GM12891 (cell line): ENCODE measurements around the gene ARHGEF19.

Experiments used
- DNase-seq: peaks from one replicate; pipeline ENCODE4 v3.0.0; 2011; ENCODE audit warnings: low spot score; ENCODE audit not compliant: insufficient read length
- FAIRE-seq: peaks from 2 replicates; lab custom pipeline; 2011; peaks lifted over from hg19 to GRCh38; lab: Jason Lieb, UNC
- PAX5 ChIP-seq: IDR thresholded peaks from 2 replicates; pipeline ENCODE4 v1.6.1; 2011; ENCODE audit warnings: low read length, moderate library complexity, mild to moderate bottlenecking; ENCODE audit not compliant: insufficient read depth, severe bottlenecking
- POLR2A ChIP-seq: IDR thresholded peaks from 2 replicates; pipeline ENCODE4 v1.6.1; 2011; ENCODE audit warnings: low read depth, low read length, control low read depth
- POLR2AphosphoS5 ChIP-seq: IDR thresholded peaks from 2 replicates; pipeline ENCODE4 v1.6.1; 2011; ENCODE audit warnings: low read depth, low read length, control low read depth
- POU2F2 ChIP-seq: IDR thresholded peaks from 2 replicates; pipeline ENCODE4 v1.6.1; 2011; ENCODE audit warnings: low read depth, mild to moderate bottlenecking, control low read depth, low read length, moderate library complexity
- SPI1 ChIP-seq: IDR thresholded peaks from 2 replicates; pipeline ENCODE4 v1.6.1; 2011; ENCODE audit warnings: low read depth, low read length, control low read depth
- TAF1 ChIP-seq: IDR thresholded peaks from 2 replicates; pipeline ENCODE4 v1.6.1; 2011; ENCODE audit warnings: low read depth, low read length, control low read depth

Gene ARHGEF19

DNA sequence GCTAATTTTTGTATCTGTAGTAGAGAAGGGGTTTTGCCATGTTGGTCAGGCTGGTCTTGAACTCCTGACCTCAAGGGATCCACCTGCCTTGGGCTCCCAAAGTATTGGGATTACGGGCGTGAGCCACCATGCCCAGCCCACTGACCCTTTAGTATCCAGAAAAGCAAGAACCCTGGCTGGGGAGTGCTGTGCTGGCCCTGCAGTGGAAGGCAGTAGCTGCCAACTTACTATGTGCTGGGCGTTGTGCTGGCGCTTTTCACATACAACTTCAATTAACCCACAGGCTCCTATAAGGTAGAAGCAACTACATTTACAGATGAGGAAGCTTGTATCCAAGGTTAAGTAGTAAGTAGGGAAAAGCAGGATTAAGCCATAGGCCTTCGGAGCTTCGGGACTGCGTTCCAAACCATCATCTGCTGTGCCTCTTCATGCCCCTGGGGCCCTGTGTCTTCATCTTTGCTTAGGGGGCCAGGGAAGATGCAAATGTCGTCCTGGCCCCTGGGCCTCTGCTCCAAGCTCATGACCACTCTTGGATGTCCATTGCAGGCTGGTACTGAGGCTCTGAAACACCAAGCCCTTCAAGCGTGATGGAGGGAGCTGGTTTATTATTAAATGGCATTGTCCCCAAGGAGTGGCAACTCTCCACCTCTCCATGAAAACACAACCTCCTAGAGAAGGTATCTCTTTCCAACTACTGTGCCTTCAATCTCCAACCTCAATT lies 33.2 kb upstream of the ARHGEF19 start:
- TF ChIP-seq POLR2AphosphoS5: no peak
- no peak for TF ChIP-seq POLR2A
- no peak for TF ChIP-seq SPI1
- TF ChIP-seq TAF1: no peak
- TF ChIP-seq PAX5: no peak
- no peak for TF ChIP-seq POU2F2
- FAIRE-seq (no peak), DNase-seq (no peak)

DNA sequence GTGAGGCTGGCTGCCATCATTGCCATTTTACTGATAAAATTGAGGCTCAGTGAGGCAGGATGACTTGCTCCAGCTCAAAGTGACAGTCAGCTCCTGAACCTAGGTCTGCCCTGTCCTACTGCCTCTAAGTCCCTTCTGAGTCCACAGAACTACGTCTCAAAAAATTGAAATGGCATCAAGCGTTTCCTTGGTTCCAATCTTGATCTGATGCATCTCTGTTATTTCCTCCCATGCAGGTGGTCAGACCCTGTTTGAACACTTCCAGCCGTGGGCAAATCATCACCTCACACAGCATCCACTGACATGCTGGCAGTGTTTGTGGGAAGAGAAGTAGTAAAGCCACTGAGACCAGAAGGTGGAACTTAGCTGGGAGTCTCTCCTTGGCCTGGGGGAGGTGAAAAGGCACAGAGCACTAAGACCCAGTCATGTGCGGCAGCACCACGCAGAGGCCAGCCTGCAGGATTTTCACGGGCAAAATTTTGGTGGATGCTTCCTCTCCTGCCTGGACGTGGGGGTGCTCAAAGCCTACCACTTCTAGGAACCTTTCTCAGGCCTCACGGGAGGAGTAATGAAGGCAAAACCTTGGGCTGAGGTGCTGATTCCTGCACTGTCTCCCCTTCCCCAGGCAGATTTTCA lies 32.3 kb upstream of the ARHGEF19 start:
- FAIRE-seq: no peak
- no peak for DNase-seq
- TF ChIP-seq PAX5: no peak
- no peak for TF ChIP-seq POU2F2
- TF ChIP-seq TAF1: no peak
- TF ChIP-seq SPI1: no peak
- no peak for TF ChIP-seq POLR2AphosphoS5
- no peak for TF ChIP-seq POLR2A

DNA sequence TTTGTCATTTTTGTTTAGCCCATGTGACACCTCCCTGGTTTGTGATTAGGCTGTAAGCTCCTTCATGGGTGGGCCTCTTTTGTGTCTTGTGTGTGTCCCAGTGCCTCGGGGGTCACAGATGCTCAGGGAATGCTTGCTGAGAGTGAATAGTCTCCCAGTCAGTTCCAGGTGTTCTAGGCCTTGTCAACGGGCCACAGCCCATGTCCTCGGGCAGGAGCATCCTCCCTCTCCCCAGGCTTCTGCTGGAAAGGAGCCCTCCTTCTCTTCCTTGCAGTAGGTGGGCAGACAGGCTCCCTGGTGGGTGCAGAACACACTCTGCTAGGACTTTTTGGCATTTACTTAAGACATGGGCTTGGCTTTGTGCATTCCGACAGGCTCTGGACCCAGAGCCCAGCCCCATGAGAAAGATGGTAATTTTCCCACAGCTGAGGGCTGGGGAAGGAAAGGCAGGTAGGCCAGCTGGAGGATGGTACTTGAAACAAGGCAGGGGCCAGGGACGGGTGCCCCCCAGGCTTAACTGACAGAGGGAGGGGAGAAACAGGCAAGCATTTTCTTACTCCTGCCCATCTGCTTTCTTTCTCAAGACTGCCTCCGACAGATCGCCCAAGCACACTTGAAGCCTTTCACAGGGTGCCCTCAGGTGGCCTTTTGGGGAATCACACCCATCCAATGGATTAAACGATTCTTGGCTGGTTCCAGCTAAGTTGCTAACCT lies 31.6 kb upstream of the ARHGEF19 start:
- TF ChIP-seq POU2F2 (0 out of 2 replicates have a peak, but pooled peaks have one; percentile 21), PAX5 (no peak)
- FAIRE-seq (peak; percentile 92), DNase-seq (peak; percentile 54)

DNA sequence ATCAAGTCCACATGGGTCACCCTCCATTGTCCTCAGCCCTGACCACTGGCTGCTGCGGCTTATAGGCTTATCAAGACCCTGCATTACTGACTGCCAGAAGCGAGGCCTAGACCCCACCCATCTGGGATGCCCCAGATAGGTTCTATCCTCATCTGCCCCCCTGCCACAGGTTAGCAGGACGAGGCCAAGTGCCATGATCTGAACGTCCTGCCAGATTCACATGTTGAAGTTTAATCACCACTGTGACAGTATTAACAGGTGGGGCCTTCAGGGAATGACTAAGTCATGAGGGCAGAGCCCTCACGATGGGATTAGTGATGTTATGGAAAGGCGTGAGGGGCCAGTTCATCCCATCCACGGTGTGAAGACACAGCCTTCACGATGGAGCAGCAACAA lies 30.8 kb upstream of the ARHGEF19 start:
- DNase-seq: no peak
- FAIRE-seq: no peak
- TF ChIP-seq POLR2A (no peak), PAX5 (no peak), SPI1 (no peak), POU2F2 (no peak), POLR2AphosphoS5 (no peak), TAF1 (no peak)

DNA sequence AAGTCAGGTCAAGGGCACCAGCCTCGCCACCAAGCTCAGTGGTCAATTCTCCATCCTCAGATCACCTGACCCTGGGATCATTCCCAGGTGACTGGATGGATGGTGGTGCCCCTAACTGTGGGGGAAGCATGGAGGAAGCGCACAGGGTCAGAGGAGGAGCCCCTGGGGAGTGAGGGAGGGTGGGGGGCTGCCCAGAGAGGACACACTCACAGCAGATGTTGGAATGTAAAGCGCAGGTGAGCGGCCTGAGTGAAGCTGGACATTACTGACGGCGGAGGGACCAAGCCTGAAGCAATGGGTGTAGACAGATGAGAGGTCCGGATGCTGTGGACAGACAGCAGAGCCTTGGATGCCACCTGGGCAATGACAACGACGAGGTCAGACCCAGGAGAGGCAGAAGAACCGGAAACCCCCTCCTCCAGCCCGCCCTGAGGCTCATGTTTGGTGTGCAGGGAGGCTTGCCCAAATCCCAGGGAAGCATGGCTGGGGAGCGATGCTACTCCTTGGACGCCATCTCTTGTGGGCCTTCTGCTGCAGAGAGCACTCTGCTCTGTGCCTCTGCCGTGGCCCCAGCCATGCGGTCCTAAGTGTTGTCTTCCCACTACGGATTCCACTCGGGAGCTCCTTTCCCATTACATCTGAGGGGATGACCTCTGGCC lies 30.2 kb upstream of the ARHGEF19 start:
- FAIRE-seq (no peak), DNase-seq (no peak)
- TF ChIP-seq TAF1 (no peak), POLR2AphosphoS5 (no peak), PAX5 (no peak), POLR2A (no peak), POU2F2 (no peak), SPI1 (no peak)

DNA sequence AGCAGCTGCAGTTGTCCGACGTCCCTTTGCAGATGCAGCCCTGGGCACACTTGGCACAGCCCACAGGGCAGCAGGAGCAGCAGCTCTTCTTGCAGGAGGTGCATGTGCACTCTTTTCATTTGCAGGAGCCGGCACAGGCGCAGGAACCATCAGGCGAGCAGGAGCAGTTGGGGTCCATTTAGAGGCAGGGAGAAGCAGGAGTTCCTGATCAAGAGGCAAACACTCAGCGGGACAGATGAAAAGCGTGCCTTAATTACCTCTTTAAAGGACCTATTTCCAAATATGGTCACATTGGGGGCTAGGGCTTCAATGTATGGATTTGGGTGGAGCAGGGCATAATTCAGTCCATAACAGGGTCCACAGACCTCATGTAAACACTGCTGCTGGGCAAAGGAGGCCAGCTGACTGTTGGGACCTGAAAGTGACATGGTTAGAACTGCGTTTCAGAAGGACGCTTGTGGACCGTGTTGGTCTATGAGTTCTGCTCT lies 28.8 kb upstream of the ARHGEF19 start:
- no peak for TF ChIP-seq POLR2A
- no peak for TF ChIP-seq SPI1
- TF ChIP-seq TAF1: no peak
- no peak for TF ChIP-seq PAX5
- TF ChIP-seq POLR2AphosphoS5: no peak
- TF ChIP-seq POU2F2: no peak
- no peak for FAIRE-seq
- no peak for DNase-seq

DNA sequence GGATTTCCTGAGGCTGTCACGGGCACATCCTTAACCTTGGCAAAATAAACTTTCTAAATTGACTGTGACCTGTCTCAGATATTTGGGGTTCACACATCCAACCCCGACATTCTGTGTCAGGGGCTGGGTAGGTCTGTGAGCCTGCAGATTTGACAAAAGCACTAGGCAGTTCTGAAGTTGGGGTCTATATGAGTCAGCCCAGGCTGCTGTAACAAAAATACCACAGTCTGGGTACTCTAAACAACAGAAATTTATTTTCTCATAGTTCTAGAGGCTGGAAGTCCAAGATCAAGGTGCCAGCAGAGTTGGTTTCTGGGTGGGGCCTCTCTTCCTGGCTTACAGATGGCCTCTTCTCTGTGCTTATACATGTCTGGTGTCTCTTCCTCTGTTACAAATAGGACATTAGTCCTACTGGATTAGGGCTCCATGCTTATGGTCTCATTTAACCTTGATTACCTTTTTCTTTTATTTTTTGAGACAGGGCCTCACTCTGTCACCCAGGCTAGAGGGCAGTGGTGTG lies 27.6 kb upstream of the ARHGEF19 start:
- no peak for FAIRE-seq
- TF ChIP-seq SPI1 (no peak), POLR2AphosphoS5 (no peak), POU2F2 (no peak), TAF1 (no peak), PAX5 (no peak), POLR2A (no peak)
- DNase-seq: no peak

DNA sequence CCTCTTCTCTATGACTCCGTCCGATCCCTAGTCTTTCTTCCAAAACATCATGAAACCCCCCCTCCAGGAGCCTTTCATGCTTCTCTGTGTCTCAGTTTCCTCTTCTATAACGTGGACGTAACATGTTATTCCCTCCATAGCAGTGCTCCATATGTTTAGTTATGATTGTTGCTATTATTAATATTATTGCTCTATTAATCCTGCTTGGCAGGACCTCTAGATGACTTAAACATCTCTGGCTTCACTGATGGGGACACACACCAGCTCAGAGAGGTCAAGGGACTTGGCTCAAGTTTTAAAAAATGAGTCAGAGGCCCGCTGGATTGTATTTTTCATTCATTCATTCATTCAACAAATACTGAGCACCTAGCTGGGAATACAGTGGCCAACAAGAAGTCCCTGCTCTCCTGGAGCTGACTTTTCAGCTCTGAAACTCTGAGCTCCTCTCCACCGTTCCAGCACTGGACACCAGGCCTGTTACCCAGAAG lies 24.9 kb upstream of the ARHGEF19 start:
- no peak for DNase-seq
- TF ChIP-seq PAX5 (no peak), POLR2A (peak; percentile 49; the same call in 1 of the 2 replicates)
- FAIRE-seq: no peak

DNA sequence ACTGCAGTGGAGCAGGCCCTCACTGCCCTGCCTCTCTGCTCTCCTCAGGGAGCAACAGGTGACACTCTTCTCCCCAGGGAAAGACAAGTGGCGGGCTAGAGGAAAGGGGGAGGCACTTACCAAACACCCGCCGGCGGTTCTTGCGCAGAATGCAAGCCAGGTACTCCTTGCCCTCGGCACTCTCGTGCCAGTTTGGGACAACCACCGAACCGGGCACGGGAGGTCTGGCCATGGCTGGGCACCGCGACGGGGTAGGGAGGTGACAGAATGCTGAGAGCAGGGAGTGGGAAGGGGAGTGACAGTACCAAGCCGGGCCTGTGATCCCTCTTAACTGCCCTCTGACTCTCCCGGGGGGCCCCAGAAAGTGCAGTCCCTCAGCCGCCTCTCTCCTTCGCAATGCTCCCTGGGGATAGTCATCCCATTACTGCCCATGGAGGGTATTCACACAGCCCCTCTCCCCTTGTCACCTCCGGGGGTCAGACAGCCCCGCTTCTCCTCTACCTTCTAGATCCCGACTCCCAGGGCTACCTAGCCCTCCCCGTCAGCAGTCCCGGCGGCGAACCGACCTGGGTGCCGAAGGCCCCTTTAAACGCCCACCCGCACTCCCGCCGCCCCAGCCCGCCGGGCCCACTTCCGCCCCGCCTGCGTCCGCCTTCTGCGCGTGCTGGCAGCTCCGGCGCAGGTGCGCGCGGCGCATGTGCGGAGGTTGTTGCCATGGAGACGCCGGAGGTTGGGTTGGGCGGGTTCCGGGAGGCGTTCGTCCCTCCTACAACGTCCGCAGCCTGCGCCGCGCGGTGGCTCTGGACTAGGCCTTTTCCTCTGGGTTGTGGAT lies 24.3 kb upstream of the ARHGEF19 start, which contains the start of gene CPLANE2:
TSS of gene CPLANE2 (minus strand) at position 673 of the 832 bp plus-strand sequence. CDS start at position 232, 441 bp downstream.
- FAIRE-seq: peak; percentile 100
- peak; percentile 94 for DNase-seq
- peak; percentile 39; the same call in 1 of the 2 replicates for TF ChIP-seq SPI1
- TF ChIP-seq POLR2A: no peak; the same call in 1 of the 2 replicates
- no peak for TF ChIP-seq POLR2AphosphoS5
- TF ChIP-seq PAX5: peak; percentile 38
- no peak for TF ChIP-seq TAF1
- peak; percentile 66; the same call in 1 of the 2 replicates for TF ChIP-seq POU2F2
